DND-41 (cell line): ENCODE results near the gene P2RY4.

ENCODE experiments used
- EZH2 ChIP-seq: IDR thresholded peaks from 3 replicates; pipeline ENCODE4 v1.6.1; 2012; ENCODE audit warnings: borderline replicate concordance, low read depth, mild to moderate bottlenecking, moderate library complexity, low read length, inconsistent platforms; ENCODE audit not compliant: severe bottlenecking
- TF ChIP-seq, protein P1 (sequence below): IDR thresholded peaks from 2 replicates; pipeline ENCODE4 v1.5.1; 2012; ENCODE audit warnings: borderline replicate concordance, low read length, moderate library complexity, mild to moderate bottlenecking; ENCODE audit not compliant: poor library complexity, severe bottlenecking; ENCODE audit errors: extremely low read depth

DNA sequence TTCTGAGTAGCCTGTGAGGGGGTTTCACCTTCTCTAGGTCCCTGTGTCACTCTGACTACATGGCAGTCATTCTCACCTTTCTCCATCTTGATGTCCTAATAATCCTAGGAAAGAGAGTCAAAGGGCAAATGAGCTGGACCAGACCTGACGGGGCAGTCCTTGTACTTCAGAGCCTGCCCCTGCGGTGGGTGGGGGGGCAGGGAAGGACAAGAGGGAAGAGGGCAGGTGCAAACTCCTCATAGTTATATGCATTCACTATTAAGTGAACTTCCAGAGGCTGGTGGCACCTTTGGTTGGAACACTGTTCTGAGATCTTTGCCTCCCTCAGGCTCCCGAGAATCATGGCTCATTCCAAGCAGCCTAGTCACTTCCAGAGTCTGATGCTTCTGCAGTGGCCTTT is 25.6 kb downstream of the P2RY4 start, which contains the start of gene AWAT1:
- TF ChIP-seq, protein P1, sequence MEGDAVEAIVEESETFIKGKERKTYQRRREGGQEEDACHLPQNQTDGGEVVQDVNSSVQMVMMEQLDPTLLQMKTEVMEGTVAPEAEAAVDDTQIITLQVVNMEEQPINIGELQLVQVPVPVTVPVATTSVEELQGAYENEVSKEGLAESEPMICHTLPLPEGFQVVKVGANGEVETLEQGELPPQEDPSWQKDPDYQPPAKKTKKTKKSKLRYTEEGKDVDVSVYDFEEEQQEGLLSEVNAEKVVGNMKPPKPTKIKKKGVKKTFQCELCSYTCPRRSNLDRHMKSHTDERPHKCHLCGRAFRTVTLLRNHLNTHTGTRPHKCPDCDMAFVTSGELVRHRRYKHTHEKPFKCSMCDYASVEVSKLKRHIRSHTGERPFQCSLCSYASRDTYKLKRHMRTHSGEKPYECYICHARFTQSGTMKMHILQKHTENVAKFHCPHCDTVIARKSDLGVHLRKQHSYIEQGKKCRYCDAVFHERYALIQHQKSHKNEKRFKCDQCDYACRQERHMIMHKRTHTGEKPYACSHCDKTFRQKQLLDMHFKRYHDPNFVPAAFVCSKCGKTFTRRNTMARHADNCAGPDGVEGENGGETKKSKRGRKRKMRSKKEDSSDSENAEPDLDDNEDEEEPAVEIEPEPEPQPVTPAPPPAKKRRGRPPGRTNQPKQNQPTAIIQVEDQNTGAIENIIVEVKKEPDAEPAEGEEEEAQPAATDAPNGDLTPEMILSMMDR: no peak
- no peak for TF ChIP-seq EZH2
